Measurements from ENCODE around the gene LRRK1.

The LRRK1 gene

GRCh38 chr15:100892013-100892355, 27.2 kb upstream of the LRRK1 start:
- H3K27me3 ChIP-seq (replicated peaks; ENCODE audit: control insufficient read depth, insufficient read depth, low read length): peaks cover 1% of the 10 kb centered on the region
- H3K36me3 ChIP-seq (ENCODE audit: control insufficient read depth, insufficient read depth, low read length): no peaks in the 10 kb centered on the region
- TF ChIP-seq, protein P1, sequence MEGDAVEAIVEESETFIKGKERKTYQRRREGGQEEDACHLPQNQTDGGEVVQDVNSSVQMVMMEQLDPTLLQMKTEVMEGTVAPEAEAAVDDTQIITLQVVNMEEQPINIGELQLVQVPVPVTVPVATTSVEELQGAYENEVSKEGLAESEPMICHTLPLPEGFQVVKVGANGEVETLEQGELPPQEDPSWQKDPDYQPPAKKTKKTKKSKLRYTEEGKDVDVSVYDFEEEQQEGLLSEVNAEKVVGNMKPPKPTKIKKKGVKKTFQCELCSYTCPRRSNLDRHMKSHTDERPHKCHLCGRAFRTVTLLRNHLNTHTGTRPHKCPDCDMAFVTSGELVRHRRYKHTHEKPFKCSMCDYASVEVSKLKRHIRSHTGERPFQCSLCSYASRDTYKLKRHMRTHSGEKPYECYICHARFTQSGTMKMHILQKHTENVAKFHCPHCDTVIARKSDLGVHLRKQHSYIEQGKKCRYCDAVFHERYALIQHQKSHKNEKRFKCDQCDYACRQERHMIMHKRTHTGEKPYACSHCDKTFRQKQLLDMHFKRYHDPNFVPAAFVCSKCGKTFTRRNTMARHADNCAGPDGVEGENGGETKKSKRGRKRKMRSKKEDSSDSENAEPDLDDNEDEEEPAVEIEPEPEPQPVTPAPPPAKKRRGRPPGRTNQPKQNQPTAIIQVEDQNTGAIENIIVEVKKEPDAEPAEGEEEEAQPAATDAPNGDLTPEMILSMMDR (IDR thresholded peaks at IDR 0.05; ENCODE audit: insufficient read depth, low read length, poor library complexity, severe bottlenecking): no peak
- no peak for DNase-seq (ENCODE audit: extremely low read depth, insufficient read length)
- H3K4me3 ChIP-seq (replicated peaks; ENCODE audit: low read depth, low read length): no peak overlapping the region

- TF ChIP-seq, protein P1 (IDR thresholded peaks at IDR 0.05; ENCODE audit: insufficient read depth, low read length, poor library complexity, severe bottlenecking): no peak
- no peaks in the 10 kb centered on the region for H3K36me3 ChIP-seq (ENCODE audit: control insufficient read depth, insufficient read depth, low read length)
- H3K4me3 ChIP-seq (replicated peaks; ENCODE audit: low read depth, low read length): no peak overlapping the region
- H3K27me3 ChIP-seq (replicated peaks; ENCODE audit: control insufficient read depth, insufficient read depth, low read length): peaks cover 1% of the 10 kb centered on the region
- DNase-seq (ENCODE audit: extremely low read depth, insufficient read length): no peak
Observed at GRCh38 chr15:100893261-100893963, 25.7 kb upstream of the LRRK1 start.

DNA sequence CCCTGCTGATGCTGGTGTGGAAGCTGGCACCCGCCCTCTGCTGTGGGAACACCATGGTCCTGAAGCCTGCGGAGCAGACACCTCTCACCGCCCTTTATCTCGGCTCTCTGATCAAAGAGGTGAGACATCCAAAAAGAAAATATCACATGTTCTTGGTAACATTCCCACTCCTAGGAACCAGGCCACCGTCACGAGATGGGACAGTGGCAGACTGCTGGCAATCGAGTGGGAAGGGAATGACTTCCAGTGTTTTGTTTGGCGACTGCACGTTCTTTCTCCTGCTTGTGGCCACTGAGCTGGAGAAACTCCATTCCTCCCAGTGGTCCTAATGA, 25.2 kb upstream of the LRRK1 start:
- DNase-seq (ENCODE audit: extremely low read depth, insufficient read length): no peak
- no peaks in the 10 kb centered on the region for H3K36me3 ChIP-seq (ENCODE audit: control insufficient read depth, insufficient read depth, low read length)
- no peak overlapping the region for H3K4me3 ChIP-seq (replicated peaks; ENCODE audit: low read depth, low read length)
- TF ChIP-seq, protein P1 (IDR thresholded peaks at IDR 0.05; ENCODE audit: insufficient read depth, low read length, poor library complexity, severe bottlenecking): no peak
- peaks cover 5% of the 10 kb centered on the region for H3K27me3 ChIP-seq (replicated peaks; ENCODE audit: control insufficient read depth, insufficient read depth, low read length)

GRCh38 chr15:100895721-100896120, 23.4 kb upstream of the LRRK1 start:
- TF ChIP-seq, protein P1 (IDR thresholded peaks at IDR 0.05; ENCODE audit: insufficient read depth, low read length, poor library complexity, severe bottlenecking): no peak
- peaks cover 7% of the 10 kb centered on the region for H3K27me3 ChIP-seq (replicated peaks; ENCODE audit: control insufficient read depth, insufficient read depth, low read length)

GRCh38 chr15:100897221-100898151, 21.7 kb upstream of the LRRK1 start:
- Histone ChIP-seq H3K4me3 (replicated peaks; ENCODE audit: low read depth, low read length) (no peak overlapping the region), H3K36me3 (ENCODE audit: control insufficient read depth, insufficient read depth, low read length) (no peaks in the 10 kb centered on the region)
- DNase-seq (ENCODE audit: extremely low read depth, insufficient read length): no peak

More at GRCh38 chr15:100895721-100896120, 23.4 kb upstream of the LRRK1 start:
- Histone ChIP-seq H3K4me3 (replicated peaks; ENCODE audit: low read depth, low read length) (no peak overlapping the region), H3K36me3 (ENCODE audit: control insufficient read depth, insufficient read depth, low read length) (no peaks in the 10 kb centered on the region)
- no peak for DNase-seq (ENCODE audit: extremely low read depth, insufficient read length)

More at GRCh38 chr15:100897221-100898151, 21.7 kb upstream of the LRRK1 start:
- H3K27me3 ChIP-seq (replicated peaks; ENCODE audit: control insufficient read depth, insufficient read depth, low read length): peaks cover 7% of the 10 kb centered on the region
- TF ChIP-seq, protein P1 (IDR thresholded peaks at IDR 0.05; ENCODE audit: insufficient read depth, low read length, poor library complexity, severe bottlenecking): no peak

All from GM06990 (cell line).